Measurements from ENCODE around the gene MARCHF6.
"Not testable (repeated sequence)": the region's sequence is repeated elsewhere in the genome, so short reads cannot be mapped to it uniquely, and the experiment has no call there.

MARCHF6 gene

GRCh38 chr5:10376544-10376943 lies 23.0 kb downstream of the MARCHF6 start:
- in situ Hi-C loops (cut with MboI; ENCODE audit: low sequenced_read_pairs, unreplicated experiment), result no loop called here
- DNase-seq (ENCODE audit: low spot score), result no peak
- TF ChIP-seq CTCF (IDR thresholded peaks at IDR 0.05; ENCODE audit: borderline replicate concordance, control extremely low read depth, extremely low read depth, insufficient read depth, missing control alignments), result no peak

GRCh38 chr5:10377081-10377480 lies 23.6 kb downstream of the MARCHF6 start:
- DNase-seq (ENCODE audit: low spot score), result no peak
- in situ Hi-C loops (cut with MboI; ENCODE audit: low sequenced_read_pairs, unreplicated experiment), result no loop called here
- no peak for TF ChIP-seq CTCF (IDR thresholded peaks at IDR 0.05; ENCODE audit: borderline replicate concordance, control extremely low read depth, extremely low read depth, insufficient read depth, missing control alignments)

DNA sequence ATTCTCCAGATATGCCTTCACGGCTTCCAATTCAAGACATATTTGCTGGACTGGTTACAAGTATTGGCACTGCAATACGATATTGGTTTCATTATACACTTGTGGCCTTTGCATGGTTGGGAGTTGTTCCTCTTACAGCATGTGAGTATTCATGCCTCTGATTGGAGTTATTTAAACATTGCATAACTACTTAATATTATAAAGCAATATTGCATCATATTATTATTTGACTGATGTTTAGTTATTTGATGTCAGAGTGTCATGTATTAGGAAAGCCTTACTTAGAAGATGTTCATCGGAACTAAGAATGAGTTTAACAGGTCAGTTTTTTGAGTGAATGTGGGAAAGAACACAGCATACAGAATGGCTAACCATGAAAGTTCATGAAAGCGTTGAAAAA lies 28.3 kb downstream of the MARCHF6 start:
- DNase-seq (ENCODE audit: low spot score), result no peak
- TF ChIP-seq CTCF (IDR thresholded peaks at IDR 0.05; ENCODE audit: borderline replicate concordance, control extremely low read depth, extremely low read depth, insufficient read depth, missing control alignments), result no peak
- in situ Hi-C loops (cut with MboI; ENCODE audit: low sequenced_read_pairs, unreplicated experiment), result no loop called here

- in situ Hi-C loops (cut with MboI; ENCODE audit: low sequenced_read_pairs, unreplicated experiment), result no loop called here
- no peak for TF ChIP-seq CTCF (IDR thresholded peaks at IDR 0.05; ENCODE audit: borderline replicate concordance, control extremely low read depth, extremely low read depth, insufficient read depth, missing control alignments)
- no peak for DNase-seq (ENCODE audit: low spot score)
Observed at GRCh38 chr5:10384483-10384882, 31.0 kb downstream of the MARCHF6 start.

GRCh38 chr5:10387690-10388089 lies 34.2 kb downstream of the MARCHF6 start:
- in situ Hi-C loops (cut with MboI; ENCODE audit: low sequenced_read_pairs, unreplicated experiment), result no loop called here
- DNase-seq (ENCODE audit: low spot score), result no peak
- no peak for TF ChIP-seq CTCF (IDR thresholded peaks at IDR 0.05; ENCODE audit: borderline replicate concordance, control extremely low read depth, extremely low read depth, insufficient read depth, missing control alignments)

- DNase-seq (ENCODE audit: low spot score), result no peak
- in situ Hi-C loops (cut with MboI; ENCODE audit: low sequenced_read_pairs, unreplicated experiment), result no loop called here
Observed at GRCh38 chr5:10391130-10391529, 37.6 kb downstream of the MARCHF6 start.

GRCh38 chr5:10392567-10393328 lies 39.3 kb downstream of the MARCHF6 start:
- in situ Hi-C loops (cut with MboI; ENCODE audit: low sequenced_read_pairs, unreplicated experiment); DNase-seq (ENCODE audit: low spot score): not testable (repeated sequence)

More at GRCh38 chr5:10391130-10391529, 37.6 kb downstream of the MARCHF6 start:
- TF ChIP-seq CTCF (IDR thresholded peaks at IDR 0.05; ENCODE audit: borderline replicate concordance, control extremely low read depth, extremely low read depth, insufficient read depth, missing control alignments), result no peak

Data from GM13976 (cell line).